Measurements from ENCODE around the gene FLT3.
"Not testable (repeated sequence)": the region's sequence is repeated elsewhere in the genome, so short reads cannot be mapped to it uniquely, and the experiment has no call there.

FLT3 gene

DNA sequence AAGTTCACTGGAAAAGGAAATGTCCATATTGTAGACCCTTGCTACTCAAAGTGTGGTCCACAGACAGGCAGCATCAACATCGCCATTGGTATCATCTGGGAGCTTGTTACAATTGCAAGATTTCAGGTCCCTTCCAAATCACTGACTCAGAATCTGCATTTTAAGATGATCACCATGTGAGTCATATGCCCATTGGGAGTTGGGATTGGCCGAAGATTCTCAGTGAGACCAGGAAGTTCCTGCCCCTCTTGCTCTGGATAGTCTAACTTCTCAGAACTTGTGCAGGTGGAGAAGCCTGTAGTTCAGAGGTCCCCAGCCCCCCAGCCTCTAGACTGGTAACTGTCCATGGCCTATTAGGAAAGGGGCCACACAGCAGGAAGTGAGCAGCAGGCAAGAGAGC, 63.0 kb downstream of the FLT3 start:
- H3K9me3 Mint-ChIP-seq: no peaks in the 10 kb centered on the region
- H3K27me3 Mint-ChIP-seq: peaks cover 12% of the 10 kb centered on the region
- no peak overlapping the region for H3K27ac Mint-ChIP-seq
- H3K36me3 Mint-ChIP-seq: no peaks in the 10 kb centered on the region
- no peak overlapping the region for H3K4me3 Mint-ChIP-seq
- H3K4me1 Mint-ChIP-seq: no peaks in the 10 kb centered on the region

DNA sequence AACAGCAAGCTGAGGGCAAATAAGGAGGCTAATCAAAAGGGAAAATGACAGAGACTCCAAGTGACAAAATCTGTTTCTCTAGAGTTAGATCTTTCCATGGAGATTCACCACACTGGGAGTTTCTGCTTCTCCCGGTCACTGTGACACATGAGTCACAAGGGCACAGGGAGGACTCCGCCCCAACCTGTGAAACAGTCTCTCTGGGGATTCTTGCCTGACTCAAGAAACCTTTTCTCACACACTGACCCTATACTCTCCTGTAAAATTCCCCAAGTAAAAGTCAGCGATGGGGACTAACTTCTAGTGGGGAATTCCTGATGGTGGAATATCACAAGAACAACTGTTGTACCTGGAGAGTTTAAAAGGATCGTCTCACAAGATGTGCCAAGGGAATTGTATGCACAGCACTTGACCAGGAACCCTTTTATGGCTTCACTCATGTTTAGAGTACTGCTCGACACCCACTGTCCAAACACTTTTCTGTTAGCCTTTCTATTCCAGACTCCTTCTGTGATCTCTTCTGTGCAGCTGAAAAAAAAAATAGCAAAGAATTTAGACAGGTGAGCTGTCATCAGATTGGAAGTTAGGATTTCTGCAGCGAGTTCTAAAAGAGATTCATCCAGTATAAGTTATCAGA, 65.1 kb downstream of the FLT3 start:
- Mint-ChIP-seq H3K4me3 (no peak overlapping the region), H3K27me3 (peaks cover 9% of the 10 kb centered on the region), H3K36me3 (no peaks in the 10 kb centered on the region), H3K4me1 (no peaks in the 10 kb centered on the region), H3K9me3 (no peaks in the 10 kb centered on the region), H3K27ac (no peak overlapping the region)

DNA sequence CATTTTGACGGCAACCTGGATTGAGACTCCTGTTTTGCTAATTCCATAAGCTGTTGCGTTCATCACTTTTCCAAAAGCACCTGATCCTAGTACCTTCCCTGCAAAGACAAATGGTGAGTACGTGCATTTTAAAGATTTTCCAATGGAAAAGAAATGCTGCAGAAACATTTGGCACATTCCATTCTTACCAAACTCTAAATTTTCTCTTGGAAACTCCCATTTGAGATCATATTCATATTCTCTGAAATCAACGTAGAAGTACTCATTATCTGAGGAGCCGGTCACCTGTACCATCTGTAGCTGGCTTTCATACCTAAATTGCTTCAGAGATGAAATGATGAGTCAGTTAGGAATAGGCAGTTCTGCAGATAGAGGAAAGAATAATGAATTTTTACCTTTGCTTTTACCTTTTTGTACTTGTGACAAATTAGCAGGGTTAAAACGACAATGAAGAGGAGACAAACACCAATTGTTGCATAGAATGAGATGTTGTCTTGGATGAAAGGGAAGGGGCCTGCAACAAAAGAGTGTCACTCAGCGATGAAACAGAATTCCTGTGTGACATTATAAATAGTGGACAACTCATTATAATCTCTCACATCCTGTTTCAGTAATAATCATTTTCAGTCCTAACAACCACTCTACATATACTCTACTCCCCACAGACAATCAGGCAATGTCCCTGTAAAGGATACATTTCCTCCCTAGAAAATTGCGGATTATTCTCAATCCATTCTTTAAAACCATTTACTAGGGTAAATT, 66.3 kb downstream of the FLT3 start:
- H3K4me1 Mint-ChIP-seq: no peaks in the 10 kb centered on the region
- peaks cover 6% of the 10 kb centered on the region for H3K27me3 Mint-ChIP-seq
- H3K27ac Mint-ChIP-seq: no peak overlapping the region
- no peaks in the 10 kb centered on the region for H3K9me3 Mint-ChIP-seq
- no peaks in the 10 kb centered on the region for H3K36me3 Mint-ChIP-seq
- no peak overlapping the region for H3K4me3 Mint-ChIP-seq

DNA sequence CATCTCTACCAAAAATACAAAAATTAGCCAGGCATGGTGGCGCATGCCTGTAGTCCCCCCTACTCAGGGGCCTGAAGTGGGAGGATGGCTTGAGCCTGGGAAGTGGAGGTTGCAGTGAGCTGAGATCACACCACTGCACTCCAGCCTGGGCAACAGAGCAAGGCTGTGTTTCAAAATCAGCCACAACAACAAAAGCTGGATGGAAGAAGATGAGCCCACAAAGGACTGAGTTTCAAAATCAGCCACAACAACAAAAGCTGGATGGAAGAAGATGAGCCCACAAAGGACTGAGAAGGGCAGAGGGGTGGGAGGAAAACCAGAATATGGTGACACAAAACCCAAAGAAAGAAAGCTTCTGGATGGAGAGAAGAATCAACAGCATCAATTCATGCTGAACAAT, 67.9 kb downstream of the FLT3 start:
- not testable (repeated sequence) for H3K4me3 Mint-ChIP-seq, H3K27me3 Mint-ChIP-seq, H3K4me1 Mint-ChIP-seq, H3K36me3 Mint-ChIP-seq, H3K9me3 Mint-ChIP-seq, H3K27ac Mint-ChIP-seq

DNA sequence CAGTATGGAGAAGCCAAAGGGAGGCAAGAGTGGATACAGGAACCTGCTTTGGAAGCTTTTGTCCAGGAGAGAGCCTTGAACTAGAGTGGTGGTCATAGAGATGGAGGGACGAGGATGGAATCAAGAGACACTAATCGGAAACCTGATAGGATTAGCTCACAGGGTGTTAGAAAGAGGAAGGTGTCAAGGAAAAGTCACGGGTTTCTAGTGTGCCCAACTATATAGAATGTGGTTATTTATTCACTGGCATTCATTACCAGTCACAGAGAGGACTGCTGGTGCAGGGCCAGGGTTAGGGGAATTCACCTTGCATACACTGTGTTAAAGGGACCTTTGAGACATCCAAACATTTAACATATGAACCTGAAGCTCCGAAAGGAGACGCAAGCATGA, 68.5 kb downstream of the FLT3 start:
- H3K36me3 Mint-ChIP-seq: no peaks in the 10 kb centered on the region
- H3K27ac Mint-ChIP-seq: no peak overlapping the region
- peaks cover 3% of the 10 kb centered on the region for H3K27me3 Mint-ChIP-seq
- no peak overlapping the region for H3K4me3 Mint-ChIP-seq
- H3K9me3 Mint-ChIP-seq: no peaks in the 10 kb centered on the region
- peaks cover 11% of the 10 kb centered on the region for H3K4me1 Mint-ChIP-seq

DNA sequence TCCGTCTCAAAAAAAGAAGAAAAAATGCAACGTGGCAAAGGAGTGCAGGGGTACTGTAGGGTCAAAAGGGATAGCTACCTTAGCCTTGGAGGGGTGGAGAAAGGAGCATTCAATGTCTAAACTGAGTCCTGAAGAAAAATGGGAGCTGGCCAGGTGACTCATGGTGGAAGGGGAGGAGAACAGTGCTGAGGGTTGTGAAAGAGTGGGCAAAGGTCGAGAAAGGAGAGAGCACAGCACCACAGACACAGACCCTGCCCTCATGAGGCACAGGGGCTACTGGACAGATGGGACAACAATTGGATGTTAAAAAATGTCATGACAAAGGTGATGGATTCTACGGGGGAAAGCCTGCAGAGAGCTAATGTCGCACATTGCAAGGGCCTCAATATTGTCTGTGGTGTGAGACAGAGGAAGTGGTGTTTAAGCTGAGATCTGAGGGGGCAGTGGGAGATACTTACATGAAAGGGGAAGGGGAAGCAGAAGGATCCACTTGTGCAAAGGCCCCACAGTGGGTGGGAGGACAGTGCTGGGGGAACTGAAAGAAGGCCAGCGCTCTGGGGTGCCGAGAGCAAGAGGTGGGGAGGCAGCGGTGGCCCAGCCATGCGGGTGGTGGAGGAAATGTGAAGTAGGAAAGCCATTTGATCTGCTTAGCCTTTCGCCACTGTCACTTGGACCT, 69.0 kb downstream of the FLT3 start:
- H3K4me3 Mint-ChIP-seq: no peak overlapping the region
- no peak overlapping the region for H3K27ac Mint-ChIP-seq
- H3K27me3 Mint-ChIP-seq: peaks cover 3% of the 10 kb centered on the region
- H3K36me3 Mint-ChIP-seq: no peaks in the 10 kb centered on the region
- H3K4me1 Mint-ChIP-seq: peaks cover 11% of the 10 kb centered on the region
- H3K9me3 Mint-ChIP-seq: no peaks in the 10 kb centered on the region

DNA sequence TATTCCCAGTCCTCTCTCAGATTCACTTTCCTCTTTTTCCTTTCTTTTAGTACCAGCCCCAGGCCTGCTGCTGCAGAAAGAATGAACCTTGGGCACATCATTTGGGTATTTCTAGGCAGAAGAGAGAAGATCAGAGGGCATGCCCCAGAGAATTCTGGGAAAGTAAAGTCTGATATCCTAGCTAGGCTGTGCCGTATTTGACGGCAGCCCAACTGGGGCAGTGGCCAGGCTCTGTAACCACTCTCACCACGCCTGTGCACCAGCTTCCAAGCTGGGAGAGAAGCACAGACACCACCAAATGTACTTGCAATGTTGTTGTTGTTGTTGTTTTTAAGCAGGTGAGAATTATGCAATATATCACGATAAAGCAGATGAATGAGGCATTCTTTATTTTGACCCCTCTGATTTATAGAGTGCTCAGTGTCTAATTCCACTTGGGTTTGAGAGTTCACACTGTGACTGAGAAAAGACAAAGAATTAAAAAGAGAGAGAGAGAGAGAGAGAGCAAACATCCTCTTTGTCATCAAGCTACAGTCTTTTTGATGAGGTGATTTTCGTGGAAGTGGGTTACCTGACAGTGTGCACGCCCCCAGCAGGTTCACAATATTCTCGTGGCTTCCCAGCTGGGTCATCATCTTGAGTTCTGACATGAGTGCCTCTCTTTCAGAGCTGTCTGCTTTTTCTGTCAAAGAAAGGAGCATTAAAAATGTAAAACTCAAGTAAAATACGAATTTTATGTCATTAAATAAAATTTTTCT, 72.6 kb downstream of the FLT3 start:
- Mint-ChIP-seq H3K4me3 (no peak overlapping the region), H3K9me3 (no peaks in the 10 kb centered on the region), H3K36me3 (no peaks in the 10 kb centered on the region), H3K27me3 (no peaks in the 10 kb centered on the region), H3K4me1 (peaks cover 11% of the 10 kb centered on the region), H3K27ac (no peak overlapping the region)

DNA sequence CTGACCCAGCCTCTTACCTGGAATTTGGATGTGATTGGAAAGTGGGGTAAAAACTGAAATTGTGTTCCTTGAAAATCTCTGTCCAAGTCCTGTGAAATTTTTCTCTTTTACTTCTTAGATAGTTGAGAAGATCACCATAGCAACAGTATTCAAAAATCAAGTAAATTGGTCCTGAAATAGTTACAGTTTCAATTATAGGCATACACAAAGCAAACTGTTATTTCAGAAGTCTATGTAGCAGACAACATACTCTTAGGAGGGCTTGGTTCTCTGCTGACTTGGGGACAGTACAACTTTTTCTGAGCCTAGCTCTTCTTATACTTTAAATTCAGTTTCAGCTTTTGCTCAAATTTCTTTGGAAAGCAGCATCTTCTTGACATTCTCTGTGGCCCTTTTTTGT, 73.3 kb downstream of the FLT3 start:
- Mint-ChIP-seq H3K36me3 (no peaks in the 10 kb centered on the region), H3K27ac (no peak overlapping the region)

DNA sequence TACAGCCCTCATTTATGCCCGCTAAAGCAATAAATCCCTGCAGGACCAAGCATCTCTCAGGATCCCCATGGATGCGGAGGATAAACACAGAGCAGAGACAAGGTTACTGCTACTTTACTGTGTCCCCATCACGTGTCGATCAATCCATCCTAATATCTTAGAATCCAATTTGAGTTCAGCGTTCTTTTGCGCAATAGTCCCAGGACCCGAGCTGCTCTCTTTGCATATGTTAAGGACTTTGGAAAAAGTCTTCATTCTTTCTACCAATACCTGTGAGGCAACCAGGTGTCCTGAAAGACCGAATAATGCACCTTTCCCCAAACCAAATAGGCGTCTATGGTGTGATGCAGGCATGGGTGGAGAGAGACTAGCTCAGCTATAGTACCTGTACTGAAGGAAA, 73.9 kb downstream of the FLT3 start:
- H3K4me3 Mint-ChIP-seq: no peak overlapping the region
- H3K4me1 Mint-ChIP-seq: peaks cover 11% of the 10 kb centered on the region
- H3K27ac Mint-ChIP-seq: no peak overlapping the region
- H3K9me3 Mint-ChIP-seq: no peaks in the 10 kb centered on the region
- H3K27me3 Mint-ChIP-seq: no peaks in the 10 kb centered on the region
- no peaks in the 10 kb centered on the region for H3K36me3 Mint-ChIP-seq

More for the DNA sequence above, 73.3 kb downstream of the FLT3 start:
- Mint-ChIP-seq H3K4me1 (peaks cover 11% of the 10 kb centered on the region), H3K4me3 (no peak overlapping the region), H3K27me3 (no peaks in the 10 kb centered on the region), H3K9me3 (no peaks in the 10 kb centered on the region)

DNA sequence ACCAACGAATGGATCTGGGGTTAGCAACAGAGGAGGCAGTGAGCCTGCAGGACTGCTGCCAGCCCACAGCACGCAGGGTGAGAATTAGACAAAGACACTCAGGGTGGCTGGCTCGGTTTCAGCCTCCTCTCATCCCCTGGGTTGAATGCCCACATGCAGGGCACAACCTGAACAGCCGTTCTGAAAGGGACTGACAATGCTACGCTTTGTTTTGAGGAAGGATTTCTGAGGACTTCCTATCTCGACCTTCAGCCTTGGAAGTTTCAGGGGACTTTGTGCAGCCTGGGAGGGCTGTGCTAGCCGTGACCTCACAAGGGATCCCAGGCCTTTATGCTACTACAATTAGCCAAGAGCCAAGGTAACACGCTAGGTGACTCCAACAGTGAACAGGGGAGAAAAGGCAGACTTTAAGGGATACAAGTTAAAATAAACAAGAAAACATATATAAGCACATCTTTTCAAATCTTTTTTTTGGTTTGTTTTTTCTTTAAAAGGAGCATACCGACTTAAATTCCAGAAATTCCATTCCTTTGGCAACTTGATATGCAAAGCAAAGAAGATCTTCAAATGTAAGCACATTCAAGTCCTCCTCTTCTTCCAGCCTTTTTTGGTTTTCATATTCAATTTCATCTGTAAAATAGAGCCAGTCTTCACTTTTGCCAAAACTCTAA, 77.4 kb downstream of the FLT3 start:
- no peak overlapping the region for H3K27ac Mint-ChIP-seq
- no peak overlapping the region for H3K4me3 Mint-ChIP-seq
- no peaks in the 10 kb centered on the region for H3K9me3 Mint-ChIP-seq
- H3K27me3 Mint-ChIP-seq: peaks cover 3% of the 10 kb centered on the region
- peaks cover 10% of the 10 kb centered on the region for H3K4me1 Mint-ChIP-seq
- no peaks in the 10 kb centered on the region for H3K36me3 Mint-ChIP-seq

DNA sequence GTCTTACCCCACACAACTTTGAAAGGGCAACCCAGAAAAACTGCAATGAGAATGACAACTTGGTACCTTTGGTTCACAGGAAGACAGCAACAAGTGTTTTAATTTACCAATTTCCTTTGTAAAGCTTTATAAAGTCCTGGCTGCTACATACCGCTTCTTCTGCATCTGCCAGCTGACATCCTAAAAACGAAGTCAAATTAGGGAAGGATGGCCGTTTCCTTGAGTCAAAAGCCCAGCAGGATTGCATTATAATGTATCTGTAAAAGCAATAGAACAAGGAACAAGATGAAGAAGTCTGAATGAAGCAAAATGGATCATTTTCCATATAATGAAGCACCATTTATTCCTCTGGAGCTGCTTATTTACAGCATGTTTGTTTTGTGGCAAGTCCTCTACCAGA, 86.1 kb downstream of the FLT3 start:
- Mint-ChIP-seq H3K9me3 (no peaks in the 10 kb centered on the region), H3K27ac (no peak overlapping the region), H3K4me1 (no peaks in the 10 kb centered on the region), H3K27me3 (peaks cover 9% of the 10 kb centered on the region), H3K4me3 (no peak overlapping the region), H3K36me3 (no peaks in the 10 kb centered on the region)

DNA sequence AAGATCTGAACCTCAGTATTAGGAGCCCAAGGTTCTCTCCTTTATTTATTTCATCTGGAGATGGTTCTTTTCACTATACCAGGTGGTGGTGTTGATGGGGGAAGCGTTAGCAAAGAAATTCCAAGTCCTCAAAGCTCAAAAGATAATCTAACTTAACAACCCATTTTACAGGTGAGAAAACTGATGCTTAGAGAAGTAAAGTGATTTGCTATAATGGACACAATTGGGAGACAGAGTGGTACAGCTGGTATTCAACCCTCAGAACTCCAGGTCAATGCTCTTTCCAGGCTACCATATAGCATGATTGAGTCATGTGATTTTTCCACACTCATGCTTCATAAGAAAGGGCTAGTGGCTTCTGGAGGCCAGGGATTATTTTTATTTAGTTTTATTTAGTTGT, 86.9 kb downstream of the FLT3 start:
- Mint-ChIP-seq H3K4me1 (no peaks in the 10 kb centered on the region), H3K4me3 (no peak overlapping the region), H3K9me3 (no peaks in the 10 kb centered on the region), H3K27ac (no peak overlapping the region), H3K36me3 (no peaks in the 10 kb centered on the region), H3K27me3 (peaks cover 8% of the 10 kb centered on the region)

DNA sequence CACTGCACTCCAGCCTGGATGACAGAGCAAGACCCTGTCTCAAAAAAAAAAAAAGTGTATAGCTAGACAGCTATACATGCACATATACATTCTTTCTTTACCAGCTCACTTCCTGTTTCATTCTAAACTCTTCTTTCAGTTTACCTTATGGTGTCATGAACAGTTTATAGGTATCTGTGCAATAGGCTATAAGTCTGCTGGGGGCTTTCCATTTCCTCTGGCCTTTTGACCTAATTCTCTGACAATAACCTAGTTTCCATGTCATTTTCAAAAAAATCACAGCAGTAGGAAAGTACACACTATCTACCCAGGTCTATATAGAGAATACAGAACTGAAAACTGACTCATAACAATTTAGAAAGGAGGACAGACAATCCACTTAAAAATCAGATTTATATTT, 87.5 kb downstream of the FLT3 start:
- Mint-ChIP-seq H3K4me1 (no peaks in the 10 kb centered on the region), H3K9me3 (no peaks in the 10 kb centered on the region), H3K27me3 (peaks cover 8% of the 10 kb centered on the region), H3K4me3 (no peak overlapping the region), H3K27ac (no peak overlapping the region), H3K36me3 (no peaks in the 10 kb centered on the region)

DNA sequence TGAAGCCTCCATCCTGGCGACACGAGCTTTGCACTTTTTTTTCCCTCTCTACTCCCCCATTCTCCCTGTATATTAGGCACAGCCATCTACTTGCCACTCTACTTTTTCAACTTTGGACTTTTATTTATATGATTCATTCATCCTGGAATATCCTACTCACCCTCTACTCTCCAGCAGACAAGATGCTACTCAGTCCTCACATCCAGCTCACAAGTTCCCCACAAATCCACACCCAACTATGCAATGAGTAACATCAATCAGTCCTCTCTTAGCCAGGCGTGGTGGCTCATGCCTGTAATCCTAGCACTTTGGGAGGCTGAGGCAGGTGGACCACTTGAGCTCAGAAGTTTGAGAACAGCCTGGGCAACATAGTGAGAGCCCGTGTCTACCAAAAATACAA, 88.0 kb downstream of the FLT3 start:
- Mint-ChIP-seq H3K4me1 (no peaks in the 10 kb centered on the region), H3K27me3 (peaks cover 8% of the 10 kb centered on the region), H3K9me3 (no peaks in the 10 kb centered on the region), H3K27ac (no peak overlapping the region), H3K4me3 (no peak overlapping the region), H3K36me3 (no peaks in the 10 kb centered on the region)

DNA sequence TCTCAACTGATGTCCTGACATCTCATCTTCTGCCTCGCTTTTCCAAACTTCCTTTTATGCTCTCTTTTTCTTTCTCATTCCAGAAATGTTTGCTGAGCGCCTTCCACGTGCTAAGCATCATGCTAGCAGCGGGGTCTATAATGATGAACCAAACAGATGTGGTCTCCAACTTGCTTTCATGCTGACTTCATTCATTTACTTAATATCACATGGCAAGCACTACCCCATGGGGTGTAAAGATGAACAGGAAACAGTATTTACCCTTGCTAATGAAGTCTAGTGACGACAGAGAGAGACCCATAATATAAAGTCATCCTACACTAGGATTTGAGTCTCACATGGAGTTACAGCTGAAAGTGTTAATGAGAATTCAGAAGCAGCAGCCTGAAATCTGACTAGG, 90.3 kb downstream of the FLT3 start:
- Mint-ChIP-seq H3K36me3 (no peaks in the 10 kb centered on the region), H3K4me1 (no peaks in the 10 kb centered on the region), H3K9me3 (no peaks in the 10 kb centered on the region), H3K27ac (peak overlapping the region; percentile 31), H3K4me3 (no peak overlapping the region), H3K27me3 (peaks cover 5% of the 10 kb centered on the region)
